Panc1 (cell line): ENCODE results near the gene DYRK1A.

Source experiments
- CTCF ChIP-seq: fragments of 450-650 bp; IDR thresholded peaks from 2 replicates; pipeline ENCODE4 v1.5.1; 2017; ENCODE audit warnings: mild to moderate bottlenecking
- REST ChIP-seq, 2 experiments: IDR thresholded peaks; 2 replicates each; pipeline ENCODE4 v1.6.1; 2011 to 2012; ENCODE audit warnings: low read depth in 2 of 2, control low read depth in 1 of 2, low read length in 1 of 2, mild to moderate bottlenecking in 1 of 2, moderate library complexity in 1 of 2; ENCODE audit not compliant: insufficient read depth in 1 of 2

GRCh38 chr21:37547615-37548200 is 181.1 kb downstream of the DYRK1A start:
- TF ChIP-seq REST (IDR thresholded peaks at IDR 0.05; ENCODE audit: insufficient read depth in 1 of 2, low read depth in 2 of 2, low read length in 1 of 2) (no peak), CTCF (no peak)
